GM12873 (cell line): ENCODE measurements around the gene FGF10.

Experiments used
- CTCF ChIP-seq: IDR thresholded peaks from 2 replicates; pipeline ENCODE4 v1.5.1; 2012; ENCODE audit warnings: low read depth, mild to moderate bottlenecking, moderate library complexity, low read length, control low read depth; ENCODE audit not compliant: insufficient read depth; ENCODE audit errors: missing control alignments

Gene FGF10

GRCh38 chr5:44390351-44390750, 1.1 kb upstream of the FGF10 start:
- TF ChIP-seq CTCF: no peak

- TF ChIP-seq CTCF: no peak
Measured at GRCh38 chr5:44389823-44390143, 563 bp upstream of the FGF10 start.

- TF ChIP-seq CTCF: no peak
Measured at GRCh38 chr5:44388321-44389089, 715 bp downstream of the FGF10 start.

GRCh38 chr5:44387921-44388320, 1.3 kb downstream of the FGF10 start:
- no peak for TF ChIP-seq CTCF

- TF ChIP-seq CTCF: no peak
Measured at GRCh38 chr5:44387406-44387805, 1.8 kb downstream of the FGF10 start.

GRCh38 chr5:44385291-44385900, 3.8 kb downstream of the FGF10 start:
- no peak for TF ChIP-seq CTCF

- no peak for TF ChIP-seq CTCF
Measured at GRCh38 chr5:44384816-44385215, 4.4 kb downstream of the FGF10 start.
